ENCODE measurements around the gene RDX. TPM values are rescaled to one million over a fixed set of nuclear protein-coding genes. Genes with fewer than 3 reads are reported as not detected.
A peak's percentile ranks its signal among the peaks of the same experiment; 100 is the strongest.

The RDX gene
- total and polyA plus RNA-seq, 2 of the 4 experiments (the other 2 are of a cell fraction), result 61.1 to 72.4 TPM

GRCh38 chr11:110184456-110184855 lies 112.0 kb downstream of the RDX start:
- no peak overlapping the region for H3K23ac ChIP-seq (ENCODE audit: low read depth, low read length)
- no peaks in the 10 kb centered on the region for H3K79me1 ChIP-seq (ENCODE audit: low read depth in 1 of 2, low read length in 2 of 2)
- H3K4me1 ChIP-seq (ENCODE audit: control insufficient read depth, insufficient read depth, low read length), result peaks cover 5% of the 10 kb centered on the region
- no peak overlapping the region for H4K5ac ChIP-seq (ENCODE audit: low read depth, low read length)
- no peak overlapping the region for H2BK15ac ChIP-seq (ENCODE audit: low read depth, low read length)
- H2AK9ac ChIP-seq (replicated peaks; ENCODE audit: low read depth, low read length, poor library complexity), result peak overlapping the region; percentile 9
- peak overlapping the region; percentile 40 for H2AFZ ChIP-seq (replicated peaks; ENCODE audit: low read length, poor library complexity)
- no peak overlapping the region for H3K4ac ChIP-seq (ENCODE audit: low read depth, low read length)
- no peak overlapping the region for H2BK20ac ChIP-seq (ENCODE audit: low read depth, low read length)
- H3K9me3 ChIP-seq (ENCODE audit: control insufficient read depth, insufficient read depth, low read length), result no peaks in the 10 kb centered on the region
- ATAC-seq (ENCODE audit: low read depth), result no peak
- intact Hi-C loops (cut with micrococcal nuclease) (no loop called here), dilution Hi-C loops (cut with HindIII; ENCODE audit: low sequenced_read_pairs, unreplicated experiment) (no loop called here), in situ Hi-C loops (cut with MboI; ENCODE audit: low sequenced_read_pairs) (loop anchor here (25.0 kb wide), 1 partner anchor 222 kb away; no protein-coding TSS in a partner anchor)
- no TSS peak for BruUV-seq (replicated peaks)
- no peaks in the 10 kb centered on the region for H3K36me3 ChIP-seq (ENCODE audit: control insufficient read depth, insufficient read depth, low read length)
- peaks cover 4% of the 10 kb centered on the region; the same call in 1 of the 2 replicates for H3K9me1 ChIP-seq (ENCODE audit: insufficient read depth, low read length)
- no peak overlapping the region for H4K91ac ChIP-seq (ENCODE audit: insufficient read depth, low read depth, low read length)
- WGBS, 2 experiments (ENCODE audit: extremely low coverage in 2 of 2, insufficient read length in 1 of 2), result 86% methylated on average over 2 of the region's 7 CpGs; no CpG with 5 or more reads in 1 of the 2 experiments
- peak overlapping the region; percentile 53; the same call in 1 of the 2 replicates for H3K14ac ChIP-seq (replicated peaks; ENCODE audit: low read depth, low read length)
- no peak overlapping the region for H2BK120ac ChIP-seq (ENCODE audit: low read depth, low read length)
- H4K8ac ChIP-seq (ENCODE audit: low read depth in 2 of 2, low read length in 2 of 2), result no peak overlapping the region
- H3K4me3 ChIP-seq (ENCODE audit: insufficient read depth, low read depth, low read length), result no peak overlapping the region
- TF ChIP-seq NFE2L2 (IDR thresholded peaks at IDR 0.05; ENCODE audit: low read depth, low read length), result no peak
- no peak for TF ChIP-seq USF2 (IDR thresholded peaks at IDR 0.05; ENCODE audit: low read depth, low read length)
- TF ChIP-seq FOS (IDR thresholded peaks at IDR 0.05; ENCODE audit: low read depth, low read length), result no peak
- no peak for TF ChIP-seq MAFK (IDR thresholded peaks at IDR 0.05; ENCODE audit: low read depth, low read length)
- TF ChIP-seq CTCF (conservative IDR thresholded peaks at IDR 0.05; ENCODE audit: low read depth, low read length), result no peak
- no peak for TF ChIP-seq SMC3 (IDR thresholded peaks at IDR 0.05; ENCODE audit: low read depth, low read length)
- TF ChIP-seq MAZ (IDR thresholded peaks at IDR 0.05; ENCODE audit: borderline replicate concordance, low read depth, low read length), result no peak
- TF ChIP-seq MXI1 (IDR thresholded peaks at IDR 0.05; ENCODE audit: borderline replicate concordance, low read depth, low read length), result no peak
- no peak for TF ChIP-seq RCOR1 (IDR thresholded peaks at IDR 0.05; ENCODE audit: insufficient replicate concordance, low read length)
- TF ChIP-seq BHLHE40 (IDR thresholded peaks at IDR 0.05; ENCODE audit: low read depth, low read length), result no peak
- TF ChIP-seq RAD21 (IDR thresholded peaks at IDR 0.05; ENCODE audit: low read length), result no peak
- no peak for TF ChIP-seq CEBPB (IDR thresholded peaks at IDR 0.05; ENCODE audit: low read depth, low read length)
- H2BK5ac ChIP-seq (ENCODE audit: low read depth, low read length, poor library complexity, severe bottlenecking), result no peak overlapping the region
- CTCF ChIA-PET, result no interaction called here
- no peak overlapping the region for H3K4me2 ChIP-seq (ENCODE audit: low read depth, low read length)
- H3K27me3 ChIP-seq (ENCODE audit: control insufficient read depth, insufficient read depth, low read length), result no peaks in the 10 kb centered on the region
- H3K56ac ChIP-seq (ENCODE audit: extremely low read depth, insufficient read depth, low read length), result no peak overlapping the region
- H3K9ac ChIP-seq (ENCODE audit: low read depth, low read length), result no peak overlapping the region
- no peak overlapping the region for H3K27ac ChIP-seq (ENCODE audit: insufficient read depth, low read length)
- H3K18ac ChIP-seq (ENCODE audit: low read depth, low read length), result no peak overlapping the region
- H4K20me1 ChIP-seq (ENCODE audit: insufficient read depth, low read length), result no peaks in the 10 kb centered on the region
- no peak for DNase-seq
- H2AK5ac ChIP-seq (ENCODE audit: low read depth, low read length), result peak overlapping the region; percentile 54; the same call in 1 of the 2 replicates
- POLR2A ChIA-PET (ENCODE audit: unreplicated experiment), result no interaction called here
